GM19324 (cell line): ENCODE measurements around the gene SACS.

ENCODE experiments used
- ATAC-seq: cut with Tn5 transposase; IDR thresholded peaks from one replicate; pipeline ENCODE4 v1.9.1; 2021; ENCODE audit warnings: mild to moderate bottlenecking, moderate library complexity; ENCODE audit not compliant: unreplicated experiment, low FRiP score

Gene SACS, protein sequence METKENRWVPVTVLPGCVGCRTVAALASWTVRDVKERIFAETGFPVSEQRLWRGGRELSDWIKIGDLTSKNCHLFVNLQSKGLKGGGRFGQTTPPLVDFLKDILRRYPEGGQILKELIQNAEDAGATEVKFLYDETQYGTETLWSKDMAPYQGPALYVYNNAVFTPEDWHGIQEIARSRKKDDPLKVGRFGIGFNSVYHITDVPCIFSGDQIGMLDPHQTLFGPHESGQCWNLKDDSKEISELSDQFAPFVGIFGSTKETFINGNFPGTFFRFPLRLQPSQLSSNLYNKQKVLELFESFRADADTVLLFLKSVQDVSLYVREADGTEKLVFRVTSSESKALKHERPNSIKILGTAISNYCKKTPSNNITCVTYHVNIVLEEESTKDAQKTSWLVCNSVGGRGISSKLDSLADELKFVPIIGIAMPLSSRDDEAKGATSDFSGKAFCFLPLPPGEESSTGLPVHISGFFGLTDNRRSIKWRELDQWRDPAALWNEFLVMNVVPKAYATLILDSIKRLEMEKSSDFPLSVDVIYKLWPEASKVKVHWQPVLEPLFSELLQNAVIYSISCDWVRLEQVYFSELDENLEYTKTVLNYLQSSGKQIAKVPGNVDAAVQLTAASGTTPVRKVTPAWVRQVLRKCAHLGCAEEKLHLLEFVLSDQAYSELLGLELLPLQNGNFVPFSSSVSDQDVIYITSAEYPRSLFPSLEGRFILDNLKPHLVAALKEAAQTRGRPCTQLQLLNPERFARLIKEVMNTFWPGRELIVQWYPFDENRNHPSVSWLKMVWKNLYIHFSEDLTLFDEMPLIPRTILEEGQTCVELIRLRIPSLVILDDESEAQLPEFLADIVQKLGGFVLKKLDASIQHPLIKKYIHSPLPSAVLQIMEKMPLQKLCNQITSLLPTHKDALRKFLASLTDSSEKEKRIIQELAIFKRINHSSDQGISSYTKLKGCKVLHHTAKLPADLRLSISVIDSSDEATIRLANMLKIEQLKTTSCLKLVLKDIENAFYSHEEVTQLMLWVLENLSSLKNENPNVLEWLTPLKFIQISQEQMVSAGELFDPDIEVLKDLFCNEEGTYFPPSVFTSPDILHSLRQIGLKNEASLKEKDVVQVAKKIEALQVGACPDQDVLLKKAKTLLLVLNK (N-terminal part only)

DNA sequence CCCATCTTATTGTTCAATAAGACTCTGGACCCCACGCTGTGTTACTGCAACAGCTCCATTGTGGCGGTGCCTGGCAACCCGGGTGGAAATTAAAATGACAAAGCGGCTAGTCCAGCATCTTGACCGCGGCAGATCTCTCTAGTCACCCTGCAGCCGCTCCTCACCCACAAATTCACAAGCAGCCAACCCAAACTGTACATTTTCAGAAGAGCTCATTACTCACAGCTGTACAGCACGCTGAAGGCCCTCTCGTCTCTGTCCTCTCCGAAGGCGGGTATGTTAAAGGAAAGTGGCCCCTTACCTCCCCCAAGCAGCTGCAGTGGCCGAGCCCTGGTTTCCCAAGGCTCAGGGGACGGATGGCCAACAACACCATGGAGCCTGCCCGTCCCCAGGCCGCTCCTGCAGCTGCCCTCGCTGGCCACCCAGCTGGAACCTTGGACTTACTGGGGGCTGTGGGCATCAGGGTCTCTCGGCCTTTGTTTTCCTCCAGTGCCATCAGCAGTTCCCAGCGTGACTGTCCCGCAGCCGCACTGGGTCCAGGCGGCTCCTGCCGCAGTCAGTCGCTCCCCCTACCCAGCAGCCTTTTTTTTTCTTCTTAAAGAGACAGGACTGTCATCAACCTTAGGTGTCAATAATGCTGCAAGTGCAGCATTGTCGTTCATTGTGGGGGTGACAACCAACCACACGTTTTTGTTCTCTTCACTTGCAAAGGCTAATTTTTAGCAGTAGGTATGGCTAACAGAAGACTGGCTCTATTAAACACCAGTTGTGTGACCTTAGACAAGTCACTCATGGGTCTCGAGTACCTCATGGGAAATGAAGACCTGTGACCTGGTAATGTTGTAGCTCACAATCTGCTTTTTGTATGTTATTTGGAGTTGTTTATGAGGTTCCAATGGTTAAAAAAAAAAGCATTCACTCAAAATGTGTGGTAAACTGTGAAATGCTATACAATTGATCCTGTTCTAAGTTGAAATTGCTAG, at the start of gene SACS:
SACS (minus strand) TSS at position 532 of the 983 bp plus-strand sequence. CDS start 22,463 bp downstream, outside the sequence.
- no peak for ATAC-seq

DNA sequence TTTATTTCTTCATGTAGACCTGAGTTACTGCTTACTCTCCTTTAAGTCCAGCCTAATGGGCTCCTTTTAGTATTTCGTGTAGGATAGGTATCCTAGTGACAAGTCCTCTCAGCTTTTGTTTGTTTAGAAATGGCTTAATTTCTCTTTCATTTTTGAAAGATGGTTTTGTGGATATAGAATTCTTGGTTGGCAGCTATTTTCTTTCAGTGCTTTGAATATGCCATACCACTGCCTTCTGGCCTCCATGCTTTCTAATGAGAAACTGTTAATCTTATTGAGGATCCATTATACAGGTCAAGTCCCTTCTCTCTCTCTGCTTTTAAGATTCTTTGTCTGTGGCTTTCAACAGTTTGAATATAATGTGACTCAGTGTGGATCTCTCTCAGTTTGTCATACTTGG, 46.8 kb upstream of the SACS start:
- ATAC-seq, result no peak

DNA sequence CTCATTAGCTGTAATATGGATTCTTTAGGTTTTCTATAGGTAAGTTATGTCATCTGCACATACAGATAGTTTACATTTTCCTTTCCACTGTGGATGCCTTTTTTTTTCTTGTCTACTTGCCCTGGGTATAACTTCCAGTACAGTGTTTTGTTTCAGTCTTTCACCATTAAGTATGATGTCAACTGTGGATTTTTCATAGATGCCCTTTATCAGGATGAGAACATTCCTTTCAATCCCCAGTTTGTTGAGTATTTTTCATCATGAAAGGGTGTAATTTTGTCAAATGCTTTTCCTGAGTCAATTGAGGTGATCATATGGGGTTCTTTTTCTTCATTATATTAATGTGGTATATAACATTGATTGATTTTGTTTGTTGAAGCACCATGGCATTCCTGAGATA, 43.6 kb upstream of the SACS start:
- ATAC-seq, result no peak

DNA sequence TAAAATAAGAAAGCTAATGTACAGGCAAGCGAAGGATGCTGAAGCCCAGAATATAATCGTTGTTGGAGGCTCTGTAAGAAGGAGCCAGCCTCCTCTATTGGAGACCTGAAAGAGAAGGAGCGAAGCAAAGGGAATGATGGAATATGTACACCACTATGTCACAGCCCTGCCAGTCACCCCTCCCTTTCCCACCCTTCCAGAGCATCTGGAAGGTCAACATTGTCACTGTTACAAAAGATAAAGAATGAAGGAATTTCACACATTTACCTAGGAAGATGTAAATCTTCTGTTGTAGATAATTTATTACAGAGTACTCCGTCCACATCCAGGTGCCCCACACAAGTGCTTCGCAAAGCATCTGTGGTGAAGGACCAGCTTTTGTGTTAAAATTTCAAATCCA, 39.7 kb upstream of the SACS start:
- ATAC-seq, result no peak

DNA sequence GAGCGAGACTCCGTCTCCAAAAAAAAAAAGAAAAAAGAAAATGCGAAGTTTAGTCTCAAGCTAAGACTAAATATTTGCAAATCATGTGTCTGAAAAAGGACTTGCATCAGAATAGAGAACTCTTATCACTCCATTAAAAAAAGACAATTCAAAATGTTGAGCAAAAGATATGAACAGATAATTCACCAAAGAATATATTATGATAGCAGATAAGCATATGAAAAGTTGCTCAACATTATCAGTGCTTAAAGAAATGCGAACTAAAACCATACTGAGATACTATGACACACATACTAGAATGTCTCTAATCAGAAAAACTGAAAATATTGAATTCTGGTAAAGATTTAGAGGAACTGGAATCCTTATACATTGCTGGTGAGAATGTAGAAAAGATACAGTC, 38.7 kb upstream of the SACS start:
- ATAC-seq, result no peak

DNA sequence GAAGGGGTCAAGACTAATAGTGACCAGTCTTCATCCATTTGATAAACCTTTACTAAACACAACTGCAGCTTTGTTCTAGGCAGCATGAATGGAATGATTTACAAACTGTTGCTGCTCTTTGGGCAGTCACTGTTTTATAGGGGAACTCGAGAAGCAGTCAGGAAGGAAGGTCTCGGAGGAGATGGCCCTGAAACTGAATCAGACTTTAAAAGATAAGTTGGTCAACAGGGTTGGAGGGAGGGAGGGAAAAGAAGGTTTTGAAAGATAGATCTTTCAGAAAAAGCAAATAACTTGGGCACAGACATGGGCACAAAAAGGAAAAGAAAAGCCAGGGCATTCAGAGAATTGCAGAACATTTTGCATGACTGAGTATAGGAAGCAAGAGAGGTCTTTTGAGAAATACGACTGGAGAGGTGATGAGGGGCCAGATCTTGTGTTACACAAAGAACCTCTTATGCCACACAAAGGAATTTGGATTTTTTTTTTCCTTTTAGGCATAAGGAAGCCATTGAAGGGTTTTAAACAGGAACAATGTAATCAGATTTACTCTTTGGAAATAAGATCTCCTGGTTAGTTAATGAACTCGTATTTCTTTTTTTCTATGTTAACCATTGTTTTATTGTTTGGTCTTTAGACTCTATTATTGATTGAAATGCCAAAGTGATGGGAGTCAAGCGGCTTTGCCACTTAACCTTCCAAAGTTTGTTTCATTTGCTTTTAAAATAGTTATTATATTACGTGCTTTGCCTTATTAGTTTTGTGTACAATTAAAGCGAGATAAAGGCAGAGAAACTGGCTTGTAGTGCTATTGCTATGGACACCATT, 37.5 kb upstream of the SACS start:
- ATAC-seq, result no peak

DNA sequence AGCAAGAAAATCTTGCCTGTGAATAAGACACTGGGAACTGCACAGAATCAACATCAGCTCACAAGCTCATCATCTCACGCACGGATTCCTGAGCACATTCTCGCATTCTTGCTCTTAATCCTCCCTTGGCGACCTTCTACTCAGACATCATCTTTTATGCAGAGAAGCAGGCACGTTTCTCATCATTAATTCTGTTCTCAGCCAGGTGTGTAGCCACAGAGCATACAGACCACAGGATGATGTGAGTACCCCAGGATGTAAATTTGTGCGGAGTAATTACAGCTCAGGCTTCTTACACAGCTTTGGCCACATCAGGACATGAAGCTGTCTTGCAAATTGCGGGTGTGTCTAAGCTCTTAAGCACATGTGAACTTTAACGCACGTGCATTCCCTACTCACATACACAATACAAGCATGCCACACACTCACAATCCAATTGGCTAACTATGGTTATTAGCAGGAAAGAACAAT, 36.5 kb upstream of the SACS start:
- no peak for ATAC-seq

DNA sequence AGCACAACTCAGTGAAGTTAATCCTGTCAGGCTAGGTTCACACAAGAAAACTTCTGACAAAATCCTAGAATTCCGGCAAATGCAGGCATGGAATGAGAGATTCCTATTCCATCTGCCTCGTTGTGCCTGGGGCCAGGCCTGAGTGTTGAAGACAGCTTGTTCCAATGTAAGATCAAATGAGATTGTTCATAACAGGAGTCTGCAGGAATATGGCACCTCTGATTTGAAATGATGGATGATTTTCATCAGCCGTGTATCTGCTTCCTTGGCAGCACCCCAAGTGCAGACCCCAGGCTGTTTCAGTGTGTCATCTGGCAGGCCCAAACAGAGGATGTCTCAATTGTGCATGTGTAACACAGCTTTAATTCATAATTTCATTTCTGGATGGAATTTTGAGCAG, 35.3 kb upstream of the SACS start:
- ATAC-seq, result no peak

DNA sequence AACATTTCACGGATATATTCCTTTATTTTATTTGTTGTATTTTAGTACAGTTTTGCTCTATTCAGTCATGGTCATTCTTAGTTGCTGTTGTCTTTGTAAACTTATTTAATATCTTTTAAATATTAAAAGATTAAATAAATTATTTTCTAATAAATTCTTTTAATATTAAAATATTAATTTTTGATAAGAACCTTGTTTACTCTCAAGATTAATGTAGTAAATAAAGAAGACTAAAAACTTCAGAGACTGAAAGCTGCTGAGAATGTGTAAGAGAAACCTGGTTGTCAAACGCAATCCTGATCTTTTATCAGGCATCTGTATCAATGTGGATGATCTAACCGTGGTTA, 34.4 kb upstream of the SACS start:
- no peak for ATAC-seq

DNA sequence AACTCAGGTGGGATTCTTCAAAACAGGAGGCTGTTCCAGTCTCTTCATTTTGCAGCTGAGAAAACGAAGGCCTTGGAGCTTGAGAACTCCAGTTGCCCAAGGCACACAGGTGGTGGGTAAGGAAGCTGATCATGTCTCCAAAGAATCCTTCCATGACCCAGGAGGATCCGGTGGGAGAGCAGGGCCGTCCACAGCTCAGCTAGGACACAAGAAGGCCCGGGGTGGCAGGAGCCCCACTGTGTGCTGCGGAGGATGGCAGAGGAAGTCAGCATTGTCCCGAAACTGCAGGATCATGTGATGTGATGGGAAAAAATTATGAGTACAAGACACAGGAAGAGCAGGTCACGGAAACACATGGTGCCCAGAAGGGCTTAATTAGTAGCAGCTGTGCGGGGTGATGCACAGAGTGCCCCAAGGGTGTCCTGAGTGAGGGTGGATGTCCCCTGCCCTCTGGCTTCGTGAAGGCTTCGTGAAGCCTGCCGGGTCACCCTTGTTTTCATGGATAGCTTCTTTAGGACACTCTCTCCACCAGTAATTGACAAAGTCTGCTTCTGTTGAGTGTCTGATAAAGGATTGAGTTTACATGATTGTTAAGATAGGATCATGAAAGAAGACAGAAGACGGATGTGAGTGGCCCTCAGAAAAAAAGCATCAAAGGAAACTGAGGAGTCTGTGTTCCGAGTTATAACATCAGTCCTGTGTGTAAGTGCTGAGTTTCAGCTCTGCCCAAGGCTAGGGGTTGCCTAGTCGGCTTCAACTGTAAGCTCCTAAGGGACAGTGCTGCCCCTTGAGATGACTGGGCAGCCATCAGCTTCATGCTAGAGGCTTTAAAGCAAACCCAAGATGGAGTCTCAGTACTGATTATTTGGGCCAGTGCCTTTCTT, 33.8 kb upstream of the SACS start:
- ATAC-seq, result no peak

DNA sequence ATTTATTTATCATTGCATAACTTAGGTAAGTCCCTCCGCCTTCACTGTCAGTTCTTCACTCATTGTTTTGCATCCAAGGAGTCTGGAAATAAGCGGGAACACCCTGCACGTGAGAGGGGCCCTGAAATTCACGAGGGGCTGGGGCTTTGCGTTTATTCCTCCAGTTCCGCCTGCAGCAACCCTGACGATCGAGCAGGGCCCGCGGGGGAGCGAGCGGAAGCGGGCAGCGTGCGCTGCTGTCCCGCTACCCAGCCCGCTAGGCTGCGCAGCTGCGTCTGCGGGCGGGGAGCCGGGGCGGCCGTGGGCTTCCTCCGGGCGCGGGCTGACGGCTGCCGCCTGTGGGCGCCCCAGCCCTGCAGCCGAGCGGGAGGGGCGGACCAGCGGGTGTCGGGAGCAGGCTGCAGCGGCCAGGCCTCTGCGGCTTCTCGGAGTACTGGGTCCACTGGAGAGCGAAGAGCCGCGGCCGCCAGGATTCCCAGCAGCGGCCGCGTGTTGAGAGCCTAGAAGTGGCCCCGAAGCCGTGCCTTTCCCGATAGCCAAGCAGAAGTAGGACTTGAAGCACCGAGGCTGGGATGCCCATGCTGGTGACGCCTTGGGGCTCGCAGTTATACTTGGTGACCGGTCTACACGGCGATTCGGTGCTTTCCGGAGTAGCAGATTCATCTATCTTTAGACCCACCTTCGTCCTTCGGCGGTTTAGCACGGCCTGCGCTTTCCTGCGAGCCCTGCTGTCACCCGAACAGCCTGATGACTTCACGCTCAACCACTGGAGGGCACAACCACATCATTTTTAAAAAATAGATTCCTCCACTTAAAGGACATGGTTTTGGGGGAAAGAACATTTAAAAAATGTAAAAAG, 32.9 kb upstream of the SACS start:
- peak; percentile 87 for ATAC-seq

DNA sequence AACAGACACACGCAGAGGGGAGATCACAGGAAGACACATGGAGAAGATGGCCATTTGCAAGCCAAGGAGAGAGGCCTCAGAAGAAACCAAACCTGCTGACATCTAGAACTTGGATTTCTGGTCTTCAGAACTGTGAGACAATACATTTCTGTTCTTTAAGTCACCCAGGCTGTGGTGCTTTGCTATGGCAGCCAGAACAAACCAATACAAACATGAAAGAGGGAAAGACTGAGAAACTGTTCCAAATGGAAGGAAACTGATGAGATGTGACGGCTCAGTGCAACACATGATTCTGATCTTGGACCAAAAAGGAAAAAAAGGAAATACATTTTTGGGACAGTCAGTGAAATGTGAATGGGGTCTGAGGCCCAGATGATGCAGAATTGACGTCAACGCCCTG, 30.2 kb upstream of the SACS start:
- no peak for ATAC-seq

DNA sequence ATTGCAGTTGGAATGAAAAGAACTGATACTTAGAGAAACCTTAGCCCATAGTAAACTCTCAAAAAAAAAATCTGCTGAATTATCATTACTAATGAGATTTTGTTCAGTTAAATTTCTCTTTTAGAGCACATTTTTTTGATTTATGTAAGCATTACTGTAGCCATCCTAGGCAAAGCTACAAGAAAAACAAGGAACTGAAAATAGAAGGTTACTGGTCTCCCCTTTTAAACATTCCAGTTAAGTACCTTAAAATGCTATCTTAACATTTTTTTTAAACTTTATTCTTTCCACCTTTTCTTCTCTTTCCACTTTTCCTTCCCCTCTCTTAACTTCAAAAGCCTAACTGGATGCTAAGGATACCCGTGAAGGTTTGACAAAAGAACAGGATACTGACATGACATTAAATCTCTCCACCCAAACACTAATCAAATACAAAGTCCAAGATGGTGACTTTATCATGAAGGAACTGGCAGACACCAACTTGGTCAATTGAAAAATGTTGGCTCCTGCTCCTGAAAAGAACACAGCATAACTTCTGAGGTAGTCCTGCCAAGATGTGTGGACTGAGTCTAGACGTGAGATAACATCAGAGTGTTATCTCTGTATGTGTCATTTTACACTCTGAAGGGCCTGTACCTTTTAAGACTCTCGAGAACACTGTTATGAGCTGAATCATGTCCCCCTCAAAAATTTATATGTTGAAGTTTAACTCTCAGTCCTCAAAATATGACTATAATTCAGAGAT, 29.5 kb upstream of the SACS start:
- ATAC-seq, result no peak

DNA sequence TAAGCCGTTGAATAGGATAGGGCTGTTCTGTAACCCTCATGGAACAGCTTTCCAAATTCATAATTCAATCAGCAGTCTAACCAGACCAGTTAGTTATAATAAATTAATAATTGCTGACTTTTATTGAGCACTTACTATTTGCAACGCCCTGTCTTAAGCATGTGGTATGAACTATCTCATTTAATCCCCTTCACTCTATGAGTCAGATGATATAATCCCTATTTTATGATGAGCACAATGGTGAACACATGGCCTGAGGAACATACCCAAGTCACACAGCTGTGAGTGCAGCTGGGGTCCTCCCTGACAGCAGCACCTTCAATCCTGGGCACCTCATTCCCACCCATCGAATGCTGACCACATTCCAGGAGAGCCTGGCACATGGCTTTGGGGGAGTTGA, 28.0 kb upstream of the SACS start:
- ATAC-seq, result no peak

DNA sequence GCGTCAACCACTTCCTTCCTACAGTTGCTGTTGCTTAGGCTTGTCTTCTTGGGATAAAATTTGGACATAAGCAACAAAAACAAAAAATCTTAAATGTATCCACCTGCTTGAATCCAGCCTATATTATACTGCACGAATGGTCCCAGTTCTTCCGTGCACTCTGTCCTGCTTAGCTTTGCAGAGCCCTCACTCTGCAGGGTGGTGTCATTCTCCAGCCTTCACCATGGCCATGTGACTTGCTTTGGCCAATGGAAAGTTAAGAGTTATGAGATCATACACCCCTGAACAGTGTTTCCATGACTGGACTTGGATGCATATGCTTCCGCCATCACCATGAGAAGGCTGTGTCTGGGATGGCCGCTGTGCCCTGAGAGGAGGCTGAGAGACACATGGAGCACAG, 27.4 kb upstream of the SACS start:
- ATAC-seq, result peak; percentile 7

DNA sequence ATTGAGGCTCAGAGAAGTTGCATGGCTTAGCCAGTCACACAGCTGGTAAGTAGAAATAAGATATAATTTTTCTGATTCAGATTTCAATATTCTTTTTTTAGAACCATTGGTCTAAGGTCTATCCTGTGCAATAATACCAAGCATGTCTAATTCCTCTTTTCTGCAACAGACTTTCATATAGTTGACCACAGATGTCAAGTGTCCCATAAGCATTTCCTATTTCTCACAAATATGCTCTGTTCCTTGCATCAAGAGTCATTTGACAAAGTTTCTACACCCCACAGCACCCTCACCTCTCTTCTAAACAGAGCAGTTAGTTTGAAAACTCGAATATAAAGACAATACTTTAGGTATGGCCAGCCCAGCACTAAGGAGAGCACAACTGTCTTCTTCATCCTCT, 26.8 kb upstream of the SACS start:
- ATAC-seq, result peak; percentile 48

DNA sequence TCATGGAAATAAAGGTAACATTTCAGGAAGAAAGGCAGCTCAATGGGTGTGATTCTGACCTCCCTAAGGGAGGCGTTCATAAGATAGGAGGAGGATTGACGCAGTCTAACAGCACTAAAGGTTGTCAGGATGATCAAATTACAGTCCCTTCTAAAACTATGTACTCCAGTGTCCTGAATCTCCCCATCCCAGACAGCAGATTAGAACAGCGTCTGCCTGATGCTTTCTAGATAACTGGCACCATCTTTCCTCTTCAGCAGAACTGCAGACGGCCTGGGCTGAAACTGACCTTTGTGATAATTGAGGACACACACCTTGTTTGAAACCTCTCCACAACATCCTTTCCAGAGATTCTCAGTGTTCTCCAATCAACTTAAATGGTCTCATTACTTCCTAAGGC, 25.5 kb upstream of the SACS start:
- ATAC-seq, result no peak
